Measurements from ENCODE around the gene ZNF835.

ZNF835 gene

DNA sequence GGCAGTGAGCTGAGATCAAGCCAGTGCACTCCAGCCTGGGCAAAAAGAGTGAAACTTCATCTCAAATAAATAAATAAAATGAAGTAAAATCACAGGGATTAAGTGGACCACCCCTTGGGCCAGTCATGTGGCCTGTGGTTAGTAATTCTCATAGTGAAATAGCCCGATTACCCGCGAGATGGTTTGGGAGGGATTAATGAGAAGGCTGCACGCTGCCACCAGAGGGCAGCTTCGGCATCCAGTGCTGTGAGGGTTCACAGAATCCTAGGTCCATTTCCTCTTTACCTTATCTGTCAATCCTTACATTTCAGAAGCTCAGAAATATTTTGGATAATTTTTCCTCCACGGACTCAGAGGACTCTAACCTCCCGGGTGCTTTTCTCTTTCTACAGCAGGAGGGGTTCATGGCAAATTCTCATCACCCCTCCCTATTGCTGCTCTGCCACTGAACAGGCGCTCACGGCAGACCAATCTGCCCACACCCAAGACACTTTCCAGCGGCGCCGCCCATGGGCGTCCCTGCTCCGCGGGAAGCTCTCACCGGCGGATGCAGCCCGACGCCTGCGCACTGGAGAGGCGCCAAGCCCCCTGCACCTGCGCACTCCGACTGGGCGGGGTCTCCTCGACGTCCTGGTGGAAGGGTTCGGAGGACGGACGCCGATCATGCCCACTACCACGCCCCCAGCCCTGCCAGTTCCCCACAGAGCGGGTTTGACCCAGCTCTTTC lies 11.0 kb downstream of the ZNF835 start:
- no peak for DNase-seq

DNA sequence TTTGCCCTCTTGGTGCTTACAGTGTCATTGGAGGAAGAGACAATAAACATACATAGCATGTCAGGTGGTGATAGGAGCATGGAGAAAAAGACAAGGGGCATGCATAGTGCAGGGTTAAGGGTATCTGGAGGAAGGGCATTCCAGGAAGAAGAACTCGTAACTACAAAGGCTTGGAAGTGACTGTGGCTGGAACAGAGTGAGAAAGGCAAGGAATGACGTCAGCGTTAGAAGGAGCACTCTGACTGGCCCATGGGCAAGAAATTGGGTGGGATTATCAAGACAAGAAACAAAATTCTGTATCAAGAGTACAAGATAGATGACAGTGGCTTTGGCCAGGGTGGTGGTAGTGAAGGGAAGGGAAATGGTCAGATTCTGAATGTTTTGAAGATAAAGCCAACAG lies 17.4 kb downstream of the ZNF835 start:
- DNase-seq = no peak

GRCh38 chr19:56643460-56643955 lies 28.0 kb downstream of the ZNF835 start:
- DNase-seq = no peak

DNA sequence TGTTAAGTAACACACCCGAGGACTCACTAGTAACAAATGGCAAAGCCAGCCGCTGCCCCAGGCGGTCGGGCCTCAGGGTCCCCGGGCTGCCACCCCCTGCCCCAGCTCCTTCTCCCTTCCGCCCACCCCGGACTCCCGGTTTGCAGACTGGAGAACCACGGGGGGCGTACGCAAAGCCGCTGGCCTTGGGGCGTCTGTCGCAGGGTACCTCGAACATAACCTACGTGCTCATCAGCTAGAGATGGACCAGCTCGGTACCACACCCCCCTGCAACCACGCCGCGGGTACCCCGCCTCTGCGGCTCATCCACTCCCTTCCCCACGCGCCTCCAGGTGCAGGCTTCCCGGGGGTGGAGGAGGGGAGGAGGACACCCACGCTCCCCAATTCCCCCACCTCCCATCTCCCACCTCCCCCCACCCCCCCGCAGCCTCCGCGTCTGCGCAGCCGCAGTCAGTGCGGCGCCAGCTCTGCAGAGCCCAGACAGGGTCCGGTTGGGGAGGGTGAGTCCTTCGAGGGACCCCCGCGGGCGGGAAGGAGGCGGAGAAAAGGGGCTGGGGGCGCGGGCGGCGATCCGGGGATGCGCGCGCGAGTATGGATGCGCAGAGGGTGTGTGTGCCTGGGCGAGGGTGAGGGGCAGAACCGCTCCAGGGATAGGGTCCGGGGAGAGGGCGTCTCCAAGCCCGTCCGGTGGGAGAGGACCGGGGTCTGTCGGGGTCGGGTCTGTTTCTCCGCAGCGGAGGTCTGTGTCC lies 28.7 kb downstream of the ZNF835 start, which contains the start of gene SMIM17:
TSS of gene SMIM17 (plus strand) at position 449 of the 749 bp plus-strand sequence. CDS start 2,509 bp downstream, outside the sequence.
- DNase-seq = no peak

DNA sequence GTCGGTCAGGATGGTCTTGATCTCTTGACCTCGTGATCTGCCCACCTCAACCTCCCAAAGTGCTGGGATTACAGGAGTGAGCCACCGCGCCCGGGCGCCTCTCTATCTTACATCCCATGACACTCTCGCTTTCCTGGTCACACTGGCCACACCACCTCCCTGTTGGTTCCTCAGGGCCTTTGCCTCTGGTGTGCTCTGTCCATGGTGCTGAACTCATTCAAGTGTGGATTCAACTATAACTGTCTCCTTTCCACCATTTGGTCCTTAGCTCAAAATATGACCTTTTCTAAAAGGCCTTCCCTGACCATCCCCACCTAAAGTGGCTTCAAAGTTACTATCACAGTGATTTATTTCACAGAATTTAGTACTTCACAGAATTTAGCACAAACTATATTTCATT lies 32.3 kb downstream of the ZNF835 start:
- no peak for DNase-seq

GRCh38 chr19:56637976-56638555 lies 33.5 kb downstream of the ZNF835 start:
- no peak for DNase-seq

DNA sequence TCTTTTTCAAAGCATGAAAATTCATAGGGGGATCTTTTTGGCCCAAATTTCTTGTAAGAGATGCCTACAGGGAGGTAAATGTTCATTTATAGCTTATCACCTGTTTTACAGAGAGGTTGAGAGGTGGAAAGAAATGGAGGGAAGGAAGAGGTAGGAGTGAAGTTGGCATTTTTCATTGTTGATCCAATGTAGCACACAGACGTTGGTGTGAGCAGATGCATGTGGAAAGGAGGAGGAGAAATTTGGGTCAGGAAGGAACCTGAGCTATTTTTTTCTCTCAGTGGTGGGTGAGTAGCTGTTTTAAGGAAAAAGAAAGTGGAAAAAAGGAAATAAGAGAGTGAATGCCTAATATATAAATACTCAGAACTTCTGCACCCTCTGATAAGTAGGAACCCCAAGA lies 38.5 kb downstream of the ZNF835 start:
- DNase-seq = no peak

- DNase-seq = no peak
Measured at GRCh38 chr19:56625708-56626107, 45.8 kb downstream of the ZNF835 start.

DNA sequence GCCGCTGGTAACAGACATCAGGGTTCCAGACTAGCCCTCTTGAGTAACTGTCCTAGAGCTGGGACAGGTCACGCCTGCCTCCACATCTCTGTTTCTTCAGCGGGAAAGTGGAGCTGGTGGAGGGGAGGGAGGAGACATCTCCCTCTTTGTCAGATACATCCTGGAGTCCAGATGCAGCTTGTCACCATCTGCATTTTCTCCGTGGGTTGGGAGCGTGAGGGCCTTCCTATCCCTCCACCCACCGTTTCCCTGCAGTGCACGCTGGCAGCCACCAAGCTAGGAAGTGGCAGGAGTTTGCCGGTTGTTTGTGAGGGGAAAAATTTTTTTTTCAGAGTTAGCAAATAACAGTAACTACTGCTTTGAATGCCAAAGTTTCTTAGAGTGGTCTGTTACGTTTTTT lies 48.6 kb downstream of the ZNF835 start:
- DNase-seq = no peak

GRCh38 chr19:56622374-56622773 lies 49.2 kb downstream of the ZNF835 start:
- no peak for DNase-seq

- no peak for DNase-seq
Measured at GRCh38 chr19:56619121-56619520, 52.4 kb downstream of the ZNF835 start.

DNA sequence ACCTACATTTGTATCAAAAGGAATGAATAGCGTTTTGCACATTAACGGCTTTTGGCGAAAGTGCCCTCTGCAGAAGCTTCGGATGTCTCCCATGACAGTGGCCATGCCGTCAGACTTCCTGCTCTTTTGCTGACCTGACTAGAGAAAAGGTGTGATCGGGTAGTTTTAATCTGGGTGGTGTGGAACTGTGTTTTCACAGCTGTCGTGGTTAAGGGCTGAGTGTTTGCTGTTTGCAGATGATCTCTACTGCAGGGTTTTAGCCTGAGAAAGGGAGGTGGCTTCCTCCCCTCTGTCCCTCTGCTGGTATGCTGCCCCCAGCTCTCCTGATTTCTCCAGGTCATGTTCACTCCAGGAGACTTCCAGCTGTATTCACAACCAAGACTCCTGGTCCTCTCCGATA lies 54.0 kb downstream of the ZNF835 start:
- DNase-seq = no peak

GRCh38 chr19:56613639-56614038 lies 57.9 kb downstream of the ZNF835 start:
- no peak for DNase-seq

GRCh38 chr19:56612737-56613136 lies 58.8 kb downstream of the ZNF835 start:
- DNase-seq = no peak
